Endothelial cell of umbilical vein (primary cell): ENCODE results near the gene SLC37A1. TPM values are rescaled to one million over a fixed set of nuclear protein-coding genes. Genes with fewer than 3 reads are reported as not detected.

Experiments
- BruUV-seq: library from RNA; stranded (reverse); fragments of 400-500 nt; replicated peaks from 2 replicates; lab custom pipeline; 2021; lab: Mats Ljungman, UMichigan
- CTCF ChIA-PET: fragments of 300-600, 350-600 bp; sonication (Branson Sonifier 250); formaldehyde crosslinking; loops from one replicate; lab custom pipeline; 2021; ENCODE audit warnings: antibody characterized with exemption, inconsistent platforms; lab: Charles Lee
- POLR2A ChIA-PET: fragments of 300-600, 350-600 bp; sonication (Branson Sonifier 250); formaldehyde crosslinking; loops from one replicate; lab custom pipeline; 2021; ENCODE audit warnings: antibody characterized with exemption, inconsistent platforms; lab: Charles Lee
- DNase-seq: peaks from one replicate; pipeline ENCODE4 v3.0.0-alpha.2; 2011; ENCODE audit warnings: low read depth, low spot score
- FAIRE-seq: peaks from 2 replicates; lab custom pipeline; 2011; peaks lifted over from hg19 to GRCh38; lab: Jason Lieb, UNC
- H2AFZ ChIP-seq: 2 replicates; pipeline ENCODE4 v1.6.0; 2012; ENCODE audit warnings: low read depth, low read length, control low read depth, inconsistent platforms
- H3K27ac ChIP-seq: 2 replicates; pipeline ENCODE4 v1.5.1; 2011; ENCODE audit warnings: low read depth, mild to moderate bottlenecking, control low read depth, low read length, moderate library complexity; ENCODE audit not compliant: insufficient read depth
- H3K27me3 ChIP-seq, 2 experiments: 2 replicates each; pipeline versions ENCODE4 v1.6.0 to v1.6.1; 2011; ENCODE audit warnings: low read length in 2 of 2, mixed read lengths in 1 of 2; ENCODE audit not compliant: control insufficient read depth in 2 of 2, insufficient read depth in 2 of 2
- H3K36me3 ChIP-seq, 2 experiments: 2 replicates in 1 of 2; 3 replicates in 1 of 2; pipeline ENCODE4 v1.5.1; 2011; ENCODE audit warnings: low read length in 2 of 2, mild to moderate bottlenecking in 1 of 2, moderate library complexity in 1 of 2; ENCODE audit not compliant: control insufficient read depth in 2 of 2, insufficient read depth in 2 of 2; ENCODE audit errors: extremely low read depth in 1 of 2
- H3K4me1 ChIP-seq: 3 replicates; pipeline ENCODE4 v1.5.1; 2011; ENCODE audit warnings: mild to moderate bottlenecking, low read length; ENCODE audit not compliant: control insufficient read depth, insufficient read depth; ENCODE audit errors: extremely low read depth
- H3K4me2 ChIP-seq: 2 replicates; pipeline ENCODE4 v1.6.1; 2011; ENCODE audit warnings: low read length, control low read depth, mixed read lengths; ENCODE audit not compliant: insufficient read depth
- H3K4me3 ChIP-seq, 3 experiments: fragments of 200-600 bp in 1 of 3; sonication (generic), shearing (Covaris generic) in 1 of 3; replicated peaks in 1 of 3; 2 replicates each; pipeline ENCODE4 v1.5.1; 2011 to 2016; ENCODE audit warnings: control low read depth in 3 of 3, low read length in 3 of 3, mild to moderate bottlenecking in 2 of 3, inconsistent platforms in 1 of 3, low read depth in 1 of 3, moderate library complexity in 1 of 3; ENCODE audit not compliant: insufficient read depth in 1 of 3
- H3K79me2 ChIP-seq: 2 replicates; pipeline ENCODE4 v1.6.0; 2012; ENCODE audit warnings: low read length, inconsistent platforms; ENCODE audit not compliant: control insufficient read depth, insufficient read depth
- H3K9ac ChIP-seq: replicated peaks from 2 replicates; pipeline ENCODE3; 2011; ENCODE audit warnings: low read length, control low read depth; ENCODE audit not compliant: insufficient read depth; ENCODE audit errors: extremely low read depth
- H3K9me1 ChIP-seq: replicated peaks from 3 replicates; pipeline ENCODE4 v1.6.0; 2011; ENCODE audit warnings: mild to moderate bottlenecking, low read length; ENCODE audit not compliant: control insufficient read depth, insufficient read depth; ENCODE audit errors: extremely low read depth
- H3K9me3 ChIP-seq: replicated peaks from 2 replicates; pipeline ENCODE4 v1.5.1; 2012; ENCODE audit warnings: low read length, inconsistent platforms; ENCODE audit not compliant: control insufficient read depth, insufficient read depth
- H4K20me1 ChIP-seq: replicated peaks from 2 replicates; pipeline ENCODE3; 2011; ENCODE audit warnings: mild to moderate bottlenecking, low read length; ENCODE audit not compliant: control insufficient read depth, insufficient read depth; ENCODE audit errors: extremely low read depth
- EZH2 ChIP-seq: IDR thresholded peaks from 2 replicates; pipeline ENCODE4 v1.6.1; 2012; ENCODE audit warnings: borderline replicate concordance, low read depth, mild to moderate bottlenecking, moderate library complexity, low read length, inconsistent platforms; ENCODE audit not compliant: severe bottlenecking
- FOS ChIP-seq: IDR thresholded peaks from 2 replicates; pipeline ENCODE4 v1.6.1; 2011; ENCODE audit warnings: mild to moderate bottlenecking, low read length, moderate library complexity, borderline replicate concordance; ENCODE audit not compliant: insufficient read depth
- GATA2 ChIP-seq: IDR thresholded peaks from 2 replicates; pipeline ENCODE4 v1.7.0; 2011; ENCODE audit warnings: low read depth, mild to moderate bottlenecking, moderate library complexity, mixed read lengths, low read length; ENCODE audit not compliant: insufficient read length, insufficient read depth
- JUN ChIP-seq: IDR thresholded peaks from 2 replicates; pipeline ENCODE4 v1.6.1; 2011; ENCODE audit warnings: borderline replicate concordance, low read depth; ENCODE audit not compliant: insufficient read length, insufficient read depth
- MYC ChIP-seq: IDR thresholded peaks from one replicate; pipeline ENCODE4 v1.6.1; 2011; ENCODE audit warnings: mild to moderate bottlenecking, low read depth, low read length
- POLR2A ChIP-seq: IDR thresholded peaks from 2 replicates; pipeline ENCODE4 v1.6.1; 2012; ENCODE audit warnings: low read depth, mild to moderate bottlenecking, control low read depth, low read length
- POLR2AphosphoS5 ChIP-seq: IDR thresholded peaks from 2 replicates; pipeline ENCODE4 v1.6.1; 2012; ENCODE audit warnings: low read depth, mild to moderate bottlenecking, control low read depth, low read length, moderate library complexity; ENCODE audit not compliant: insufficient read depth
- dilution Hi-C: fragments of 300-500 bp; cut with MboI; formaldehyde crosslinking; loops from one replicate; pipeline ENCODE4 v1.15.0; 2019; ENCODE audit warnings: low sequenced_read_pairs; ENCODE audit not compliant: extremely low pct_ligation_motif_present
- intact Hi-C: fragments of 100-400 bp; cut with micrococcal nuclease; formaldehyde crosslinking; loops from one replicate; pipeline ENCODE4 v1.10.0; 2022
- polyA plus RNA-seq, 4 experiments: library from polyadenylated mRNA; depleted of rRNA in 3 of 4; stranded (reverse) in 3 of 4; unstranded in 1 of 4; fragments of >200 nt; gene quantifications; 2 replicates each; pipeline versions ENCODE4 v1.2.1 to v1.2.3, GENCODE V29; 2011 to 2012; ENCODE audit warnings: missing spikeins in 1 of 4
- total RNA-seq: library from RNA; stranded (reverse); gene quantifications from 2 replicates; pipeline ENCODE4 v1.2.3, GENCODE V29; 2021
- TF ChIP-seq, protein P1 (sequence below): IDR thresholded peaks from 2 replicates; pipeline ENCODE4 v1.6.1; 2011; ENCODE audit not compliant: insufficient read depth, insufficient read length
- TF ChIP-seq, protein P2 (sequence below), 2 donors: IDR thresholded peaks; 1 replicate in 1 of 2; 2 replicates in 1 of 2; pipeline ENCODE4 v1.5.1; 2011; ENCODE audit warnings: low read length in 2 of 2, mild to moderate bottlenecking in 2 of 2, moderate library complexity in 2 of 2, control low read depth in 1 of 2, inconsistent platforms in 1 of 2, low read depth in 1 of 2; ENCODE audit not compliant: insufficient read depth in 1 of 2; ENCODE audit errors: extremely low read depth in 1 of 2

SLC37A1 gene
- total and polyA plus RNA-seq, 2 donors (not counting 3 experiments of a cell fraction or from before 2014, with no cell fraction given): 4.7 to 7.6 TPM

DNA sequence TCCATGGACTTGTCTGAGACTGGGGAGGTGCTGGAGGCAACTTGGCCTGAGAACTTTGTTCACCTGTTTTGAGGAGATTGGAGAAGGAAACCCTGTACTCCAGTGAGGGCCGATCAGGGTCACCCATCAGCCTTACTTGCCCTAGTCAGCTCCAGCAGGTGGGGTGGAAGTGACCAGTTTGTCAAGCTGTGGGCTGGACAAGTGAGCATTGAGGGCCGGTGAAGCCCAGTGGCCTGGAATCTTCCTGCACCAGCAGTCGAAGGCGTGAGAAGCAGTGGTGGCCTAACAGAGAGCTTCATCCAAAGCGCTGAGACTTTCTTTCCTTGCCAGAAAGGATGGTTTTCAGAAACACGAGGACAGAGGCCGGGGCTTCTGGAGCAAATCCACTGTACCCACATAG, 9.6 kb downstream of the SLC37A1 start:
- ChIA-PET CTCF (interaction anchor here (1.3 kb wide), 1 partner anchor 9 kb away, joined by 3 read pairs; no protein-coding TSS in a partner anchor), POLR2A (no interaction called here)
- BruUV-seq: no TSS peak
- dilution Hi-C loops (no loop called here), intact Hi-C loops (no loop called here)
- H3K4me3 ChIP-seq: no peak overlapping the region
- H3K79me2 ChIP-seq: no peaks in the 10 kb centered on the region
- no peak overlapping the region for H3K27ac ChIP-seq
- peaks cover 0 to 2% of the 10 kb centered on the region in 2 experiments for H3K36me3 ChIP-seq
- no peak overlapping the region for H3K9ac ChIP-seq
- DNase-seq (no peak), FAIRE-seq (no peak)
- H3K9me1 ChIP-seq: no peaks in the 10 kb centered on the region
- no peaks in the 10 kb centered on the region for H3K27me3 ChIP-seq
- TF ChIP-seq POLR2A (no peak), GATA2 (no peak), MYC (no peak), FOS (no peak), EZH2 (no peak), POLR2AphosphoS5 (no peak), JUN (no peak)
- TF ChIP-seq, protein P1, sequence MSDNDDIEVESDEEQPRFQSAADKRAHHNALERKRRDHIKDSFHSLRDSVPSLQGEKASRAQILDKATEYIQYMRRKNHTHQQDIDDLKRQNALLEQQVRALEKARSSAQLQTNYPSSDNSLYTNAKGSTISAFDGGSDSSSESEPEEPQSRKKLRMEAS: no peak
- TF ChIP-seq, protein P2, sequence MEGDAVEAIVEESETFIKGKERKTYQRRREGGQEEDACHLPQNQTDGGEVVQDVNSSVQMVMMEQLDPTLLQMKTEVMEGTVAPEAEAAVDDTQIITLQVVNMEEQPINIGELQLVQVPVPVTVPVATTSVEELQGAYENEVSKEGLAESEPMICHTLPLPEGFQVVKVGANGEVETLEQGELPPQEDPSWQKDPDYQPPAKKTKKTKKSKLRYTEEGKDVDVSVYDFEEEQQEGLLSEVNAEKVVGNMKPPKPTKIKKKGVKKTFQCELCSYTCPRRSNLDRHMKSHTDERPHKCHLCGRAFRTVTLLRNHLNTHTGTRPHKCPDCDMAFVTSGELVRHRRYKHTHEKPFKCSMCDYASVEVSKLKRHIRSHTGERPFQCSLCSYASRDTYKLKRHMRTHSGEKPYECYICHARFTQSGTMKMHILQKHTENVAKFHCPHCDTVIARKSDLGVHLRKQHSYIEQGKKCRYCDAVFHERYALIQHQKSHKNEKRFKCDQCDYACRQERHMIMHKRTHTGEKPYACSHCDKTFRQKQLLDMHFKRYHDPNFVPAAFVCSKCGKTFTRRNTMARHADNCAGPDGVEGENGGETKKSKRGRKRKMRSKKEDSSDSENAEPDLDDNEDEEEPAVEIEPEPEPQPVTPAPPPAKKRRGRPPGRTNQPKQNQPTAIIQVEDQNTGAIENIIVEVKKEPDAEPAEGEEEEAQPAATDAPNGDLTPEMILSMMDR (IDR thresholded peaks at IDR 0.05; ENCODE audit: extremely low read depth in 1 of 2, insufficient read depth in 1 of 2, low read depth in 1 of 2, low read length in 2 of 2): no peak
- H3K4me2 ChIP-seq: no peak overlapping the region
- no peaks in the 10 kb centered on the region for H3K4me1 ChIP-seq
- no peak overlapping the region for H2AFZ ChIP-seq
- no peaks in the 10 kb centered on the region for H3K9me3 ChIP-seq
- H4K20me1 ChIP-seq: no peaks in the 10 kb centered on the region
